Panc1 (cell line): ENCODE data around the gene DQX1. TPM values are rescaled to one million over a fixed set of nuclear protein-coding genes. Genes with fewer than 3 reads are reported as not detected.

Experiments used
- ATAC-seq: fragments of 200-7000 bp; cut with Tn5 transposase; 2 replicates; pipeline ENCODE4 v1.9.1; 2020; ENCODE audit warnings: mild to moderate bottlenecking, moderate library complexity
- BruUV-seq: library from RNA; stranded (reverse); fragments of 400-500 nt; replicated peaks from 2 replicates; lab custom pipeline; 2021; lab: Mats Ljungman, UMichigan
- CTCF ChIA-PET: fragments of 300-600 bp; sonication (Branson Sonifier 250); formaldehyde crosslinking; loops from one replicate; lab custom pipeline; 2022; ENCODE audit warnings: antibody characterized with exemption; lab: Charles Lee
- POLR2A ChIA-PET: fragments of 300-600 bp; sonication (Branson Sonifier 250); formaldehyde crosslinking; loops from one replicate; lab custom pipeline; 2022; ENCODE audit warnings: antibody characterized with exemption; lab: Charles Lee
- DNase-seq: peaks from one replicate; pipeline ENCODE4 v3.0.0-alpha.2; 2010; ENCODE audit warnings: low read depth, low spot score
- H3K27ac ChIP-seq: 2 replicates; pipeline ENCODE4 v1.5.1; 2011; ENCODE audit warnings: mild to moderate bottlenecking, low read length, inconsistent platforms
- H3K27me3 ChIP-seq: fragments of 200-500 bp; sonication (Bioruptor generic); 2 replicates; pipeline ENCODE4 v1.6.0; 2014; ENCODE audit warnings: low read length, inconsistent platforms; ENCODE audit not compliant: control insufficient read depth, insufficient read depth
- H3K36me3 ChIP-seq: fragments of 200-500 bp; sonication (Bioruptor generic); 2 replicates; pipeline ENCODE4 v1.5.1; 2014; ENCODE audit warnings: inconsistent platforms, mild to moderate bottlenecking, low read length, moderate library complexity; ENCODE audit not compliant: control insufficient read depth, insufficient read depth
- H3K4me1 ChIP-seq: 2 replicates; pipeline ENCODE4 v1.5.1; 2011; ENCODE audit warnings: inconsistent platforms, mild to moderate bottlenecking, low read length, moderate library complexity; ENCODE audit not compliant: control insufficient read depth, insufficient read depth
- H3K4me3 ChIP-seq, 2 experiments: 2 replicates each; pipeline ENCODE4 v1.5.1; 2011 to 2012; ENCODE audit warnings: low read depth in 2 of 2, low read length in 2 of 2, mild to moderate bottlenecking in 2 of 2, inconsistent platforms in 1 of 2, moderate library complexity in 1 of 2
- H3K9me3 ChIP-seq: fragments of 200-500 bp; sonication (Bioruptor generic); 2 replicates; pipeline ENCODE4 v1.5.1; 2014; ENCODE audit warnings: low read depth, mild to moderate bottlenecking, inconsistent platforms, low read length, moderate library complexity; ENCODE audit not compliant: control insufficient read depth, insufficient read depth
- POLR2AphosphoS5 ChIP-seq: IDR thresholded peaks from 2 replicates; pipeline ENCODE4 v1.6.1; 2012; ENCODE audit warnings: mild to moderate bottlenecking, low read depth, low read length, moderate library complexity
- SIN3A ChIP-seq: IDR thresholded peaks from 2 replicates; pipeline ENCODE4 v1.6.1; 2012; ENCODE audit warnings: low read depth, mild to moderate bottlenecking, low read length, moderate library complexity, borderline replicate concordance; ENCODE audit not compliant: insufficient read depth
- TCF7L2 ChIP-seq: IDR thresholded peaks from 2 replicates; pipeline ENCODE4 v1.6.1; 2011; ENCODE audit warnings: mild to moderate bottlenecking, low read depth, low read length, inconsistent platforms
- in situ Hi-C: cut with HindIII; loops from 2 replicates; pipeline ENCODE4 v1.10.0; 2016; ENCODE audit warnings: low sequenced_read_pairs, low pct_unique_long_range_greater_than_20kb
- intact Hi-C: fragments of 100-400 bp; cut with micrococcal nuclease; formaldehyde crosslinking; loops from one replicate; pipeline ENCODE4 v1.10.0; 2022; ENCODE audit not compliant: unreplicated experiment
- total RNA-seq: library from RNA; stranded (reverse); gene quantifications from one replicate; pipeline ENCODE4 v1.2.1, GENCODE V29; 2021; ENCODE audit not compliant: unreplicated experiment
- TF ChIP-seq, protein P1 (sequence below): fragments of 450-650 bp; IDR thresholded peaks from 2 replicates; pipeline ENCODE4 v1.5.1; 2017; ENCODE audit warnings: mild to moderate bottlenecking
- TF ChIP-seq, protein P2 (sequence below), 2 experiments: IDR thresholded peaks; 2 replicates each; pipeline ENCODE4 v1.6.1; 2011 to 2012; ENCODE audit warnings: low read depth in 2 of 2, control low read depth in 1 of 2, low read length in 1 of 2, mild to moderate bottlenecking in 1 of 2, moderate library complexity in 1 of 2; ENCODE audit not compliant: insufficient read depth in 1 of 2

DQX1 gene
- total RNA-seq, 1 experiment from 2014 or later: 0.41 TPM

DNA sequence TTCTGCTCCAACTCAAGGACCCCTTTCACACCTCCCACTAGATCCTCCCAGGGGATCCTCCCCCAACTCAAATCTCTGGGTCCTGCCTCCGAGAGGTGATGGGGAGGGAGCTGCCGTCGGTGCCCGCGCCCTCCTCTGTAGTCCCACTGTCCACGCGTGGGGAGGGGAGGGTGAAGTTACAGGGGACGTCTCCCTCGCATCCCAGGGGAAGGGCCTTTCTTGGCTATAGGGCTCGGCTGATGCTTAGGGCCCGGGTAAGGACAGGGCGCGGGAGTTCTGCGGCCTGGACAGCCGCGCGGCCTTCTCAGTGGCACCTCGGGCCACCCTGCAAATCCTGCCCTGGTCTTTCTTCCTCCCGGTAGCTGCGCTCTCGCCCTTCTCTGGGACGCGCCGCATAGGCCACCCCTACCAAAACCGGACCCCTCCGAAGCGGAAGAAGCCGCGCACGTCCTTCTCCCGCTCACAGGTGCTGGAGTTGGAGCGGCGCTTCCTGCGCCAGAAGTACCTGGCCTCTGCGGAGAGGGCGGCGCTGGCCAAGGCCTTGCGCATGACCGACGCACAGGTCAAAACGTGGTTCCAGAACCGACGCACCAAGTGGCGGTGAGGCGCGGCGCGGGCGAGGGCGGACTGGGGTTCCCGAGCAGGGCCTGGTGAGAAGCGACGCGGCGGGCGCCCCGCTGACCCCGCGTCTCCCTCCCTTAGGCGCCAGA is 10.6 kb downstream of the DQX1 start:
- intact Hi-C loops (no loop called here), in situ Hi-C loops (no loop called here)
- Histone ChIP-seq H3K4me1 (no peaks in the 10 kb centered on the region), H3K27ac (no peak overlapping the region), H3K27me3 (no peaks in the 10 kb centered on the region), H3K9me3 (no peaks in the 10 kb centered on the region), H3K4me3 (peak overlapping the region in 1 of 2 experiments; percentile 37; a peak in 1 of 4 replicates), H3K36me3 (no peaks in the 10 kb centered on the region)
- POLR2A ChIA-PET: no interaction called here
- TF ChIP-seq TCF7L2: no peak
- no peak for TF ChIP-seq POLR2AphosphoS5
- TF ChIP-seq, protein P1, sequence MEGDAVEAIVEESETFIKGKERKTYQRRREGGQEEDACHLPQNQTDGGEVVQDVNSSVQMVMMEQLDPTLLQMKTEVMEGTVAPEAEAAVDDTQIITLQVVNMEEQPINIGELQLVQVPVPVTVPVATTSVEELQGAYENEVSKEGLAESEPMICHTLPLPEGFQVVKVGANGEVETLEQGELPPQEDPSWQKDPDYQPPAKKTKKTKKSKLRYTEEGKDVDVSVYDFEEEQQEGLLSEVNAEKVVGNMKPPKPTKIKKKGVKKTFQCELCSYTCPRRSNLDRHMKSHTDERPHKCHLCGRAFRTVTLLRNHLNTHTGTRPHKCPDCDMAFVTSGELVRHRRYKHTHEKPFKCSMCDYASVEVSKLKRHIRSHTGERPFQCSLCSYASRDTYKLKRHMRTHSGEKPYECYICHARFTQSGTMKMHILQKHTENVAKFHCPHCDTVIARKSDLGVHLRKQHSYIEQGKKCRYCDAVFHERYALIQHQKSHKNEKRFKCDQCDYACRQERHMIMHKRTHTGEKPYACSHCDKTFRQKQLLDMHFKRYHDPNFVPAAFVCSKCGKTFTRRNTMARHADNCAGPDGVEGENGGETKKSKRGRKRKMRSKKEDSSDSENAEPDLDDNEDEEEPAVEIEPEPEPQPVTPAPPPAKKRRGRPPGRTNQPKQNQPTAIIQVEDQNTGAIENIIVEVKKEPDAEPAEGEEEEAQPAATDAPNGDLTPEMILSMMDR: no peak
- no peak for TF ChIP-seq SIN3A
- TF ChIP-seq, protein P2, sequence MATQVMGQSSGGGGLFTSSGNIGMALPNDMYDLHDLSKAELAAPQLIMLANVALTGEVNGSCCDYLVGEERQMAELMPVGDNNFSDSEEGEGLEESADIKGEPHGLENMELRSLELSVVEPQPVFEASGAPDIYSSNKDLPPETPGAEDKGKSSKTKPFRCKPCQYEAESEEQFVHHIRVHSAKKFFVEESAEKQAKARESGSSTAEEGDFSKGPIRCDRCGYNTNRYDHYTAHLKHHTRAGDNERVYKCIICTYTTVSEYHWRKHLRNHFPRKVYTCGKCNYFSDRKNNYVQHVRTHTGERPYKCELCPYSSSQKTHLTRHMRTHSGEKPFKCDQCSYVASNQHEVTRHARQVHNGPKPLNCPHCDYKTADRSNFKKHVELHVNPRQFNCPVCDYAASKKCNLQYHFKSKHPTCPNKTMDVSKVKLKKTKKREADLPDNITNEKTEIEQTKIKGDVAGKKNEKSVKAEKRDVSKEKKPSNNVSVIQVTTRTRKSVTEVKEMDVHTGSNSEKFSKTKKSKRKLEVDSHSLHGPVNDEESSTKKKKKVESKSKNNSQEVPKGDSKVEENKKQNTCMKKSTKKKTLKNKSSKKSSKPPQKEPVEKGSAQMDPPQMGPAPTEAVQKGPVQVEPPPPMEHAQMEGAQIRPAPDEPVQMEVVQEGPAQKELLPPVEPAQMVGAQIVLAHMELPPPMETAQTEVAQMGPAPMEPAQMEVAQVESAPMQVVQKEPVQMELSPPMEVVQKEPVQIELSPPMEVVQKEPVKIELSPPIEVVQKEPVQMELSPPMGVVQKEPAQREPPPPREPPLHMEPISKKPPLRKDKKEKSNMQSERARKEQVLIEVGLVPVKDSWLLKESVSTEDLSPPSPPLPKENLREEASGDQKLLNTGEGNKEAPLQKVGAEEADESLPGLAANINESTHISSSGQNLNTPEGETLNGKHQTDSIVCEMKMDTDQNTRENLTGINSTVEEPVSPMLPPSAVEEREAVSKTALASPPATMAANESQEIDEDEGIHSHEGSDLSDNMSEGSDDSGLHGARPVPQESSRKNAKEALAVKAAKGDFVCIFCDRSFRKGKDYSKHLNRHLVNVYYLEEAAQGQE (IDR thresholded peaks at IDR 0.05; ENCODE audit: insufficient read depth in 1 of 2, low read depth in 2 of 2, low read length in 1 of 2): no peak
- BruUV-seq: no TSS peak
- CTCF ChIA-PET: no interaction called here
- no peak for ATAC-seq
- no peak for DNase-seq

- H3K4me1 ChIP-seq: no peaks in the 10 kb centered on the region
- no peaks in the 10 kb centered on the region for H3K36me3 ChIP-seq
- H3K27me3 ChIP-seq: no peaks in the 10 kb centered on the region
- TF ChIP-seq, protein P2 (IDR thresholded peaks at IDR 0.05; ENCODE audit: insufficient read depth in 1 of 2, low read depth in 2 of 2, low read length in 1 of 2): no peak
- TF ChIP-seq, protein P1: no peak
- TF ChIP-seq POLR2AphosphoS5 (no peak), TCF7L2 (no peak), SIN3A (no peak)
- peak; percentile 32 for ATAC-seq
- intact Hi-C loops: no loop called here
- in situ Hi-C loops: no loop called here
- no peak within 1 kb of the TSS for H3K27ac ChIP-seq
- ChIA-PET CTCF (no interaction called here), POLR2A (interaction anchor here (0.7 kb wide), 1 partner anchor 14 kb away, joined by 12 read pairs; no protein-coding TSS in a partner anchor)
- H3K4me3 ChIP-seq: peak within 1 kb of the TSS in 1 of 2 experiments; percentile 37; a peak in 1 of 4 replicates
- H3K9me3 ChIP-seq: no peaks in the 10 kb centered on the region
- no peak for DNase-seq
- no TSS peak for BruUV-seq
Measured at GRCh38 chr2:74514368-74515270, 11.4 kb downstream of the DQX1 start, which contains the start of gene TLX2. TLX2 (plus strand) TSS chr2:74514450; CDS start chr2:74514807, 357 bp downstream.
